Mucosa of rectum (tissue), 2 donors: ENCODE results near the gene WNT5B.

Experiments used
- H3K27ac ChIP-seq, 2 donors: one replicate each; pipeline ENCODE4 v1.7.0; 2013; ENCODE audit warnings: inconsistent platforms in 2 of 2, low read depth in 2 of 2, low read length in 2 of 2
- H3K27me3 ChIP-seq, 2 donors: one replicate each; pipeline ENCODE4 v1.7.0; 2013; ENCODE audit warnings: low read length in 2 of 2; ENCODE audit not compliant: control insufficient read depth in 2 of 2, insufficient read depth in 2 of 2
- H3K36me3 ChIP-seq, 2 donors: one replicate each; pipeline ENCODE4 v1.7.0; 2013; ENCODE audit warnings: low read length in 2 of 2; ENCODE audit not compliant: control insufficient read depth in 2 of 2, insufficient read depth in 2 of 2
- H3K4me1 ChIP-seq, 2 donors: one replicate each; pipeline ENCODE4 v1.7.0; 2013; ENCODE audit warnings: low read length in 2 of 2, mild to moderate bottlenecking in 1 of 2; ENCODE audit not compliant: control insufficient read depth in 2 of 2, insufficient read depth in 2 of 2
- H3K4me3 ChIP-seq, 2 donors: one replicate each; pipeline ENCODE4 v1.7.0; 2013; ENCODE audit warnings: low read length in 2 of 2
- H3K9ac ChIP-seq, 2 donors: one replicate each; pipeline ENCODE4 v1.7.0; 2013; ENCODE audit warnings: low read length in 2 of 2, low read depth in 1 of 2, mild to moderate bottlenecking in 1 of 2
- H3K9me3 ChIP-seq, 2 donors: one replicate each; pipeline ENCODE4 v1.7.0; 2013; ENCODE audit warnings: low read length in 2 of 2; ENCODE audit not compliant: control insufficient read depth in 2 of 2
- donor health status: healthy.
- donor health status: Normal muscosa, but diverticular disease.

WNT5B gene

GRCh38 chr12:1628666-1629337, at the start of gene WNT5B:
TSS of gene WNT5B (plus strand) at chr12:1629231. CDS start at chr12:1631355, 2,124 bp downstream.
- Histone ChIP-seq H3K9me3 (no peaks in the 10 kb centered on the region), H3K27ac (no peak within 1 kb of the TSS), H3K9ac (peak within 1 kb of the TSS in 1 of 2 donors; percentile 47), H3K27me3 (peaks cover 7 to 11% of the 10 kb centered on the region in 2 donors), H3K4me3 (peak within 1 kb of the TSS; percentile 53 to 54), H3K4me1 (peaks cover 18 to 22% of the 10 kb centered on the region in 2 donors), H3K36me3 (no peaks in the 10 kb centered on the region)

- Histone ChIP-seq H3K27me3 (no peaks in the 10 kb centered on the region), H3K9me3 (no peaks in the 10 kb centered on the region), H3K4me1 (peaks cover 18 to 24% of the 10 kb centered on the region in 2 donors), H3K9ac (no peak overlapping the region), H3K27ac (no peak overlapping the region), H3K36me3 (no peaks in the 10 kb centered on the region), H3K4me3 (no peak overlapping the region)
Measured at GRCh38 chr12:1579651-1580435, 49.2 kb upstream of the WNT5B start.

DNA sequence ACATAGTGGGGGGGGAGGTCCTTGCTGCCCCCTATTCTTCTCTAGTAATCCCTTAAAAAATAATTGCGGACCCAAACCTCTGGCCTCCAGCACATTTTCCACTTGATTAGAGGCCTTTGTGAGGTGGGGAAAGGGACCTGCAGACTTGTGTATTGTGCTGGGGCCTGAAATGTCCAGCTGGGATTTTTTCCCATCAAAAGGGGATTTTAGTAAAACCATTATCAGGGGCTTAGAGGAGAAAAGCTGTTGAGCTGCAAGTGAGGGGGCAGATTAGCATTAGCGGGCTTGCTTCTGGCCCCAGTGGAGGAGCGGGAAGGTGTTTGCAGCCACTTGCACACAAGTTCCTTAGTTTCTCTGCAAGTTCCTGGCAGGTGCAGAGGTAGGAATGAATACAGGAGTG, 48.5 kb upstream of the WNT5B start:
- Histone ChIP-seq H3K4me3 (no peak overlapping the region), H3K27ac (no peak overlapping the region), H3K9me3 (no peaks in the 10 kb centered on the region), H3K9ac (no peak overlapping the region), H3K4me1 (peaks cover 16 to 20% of the 10 kb centered on the region in 2 donors), H3K36me3 (no peaks in the 10 kb centered on the region), H3K27me3 (no peaks in the 10 kb centered on the region)

DNA sequence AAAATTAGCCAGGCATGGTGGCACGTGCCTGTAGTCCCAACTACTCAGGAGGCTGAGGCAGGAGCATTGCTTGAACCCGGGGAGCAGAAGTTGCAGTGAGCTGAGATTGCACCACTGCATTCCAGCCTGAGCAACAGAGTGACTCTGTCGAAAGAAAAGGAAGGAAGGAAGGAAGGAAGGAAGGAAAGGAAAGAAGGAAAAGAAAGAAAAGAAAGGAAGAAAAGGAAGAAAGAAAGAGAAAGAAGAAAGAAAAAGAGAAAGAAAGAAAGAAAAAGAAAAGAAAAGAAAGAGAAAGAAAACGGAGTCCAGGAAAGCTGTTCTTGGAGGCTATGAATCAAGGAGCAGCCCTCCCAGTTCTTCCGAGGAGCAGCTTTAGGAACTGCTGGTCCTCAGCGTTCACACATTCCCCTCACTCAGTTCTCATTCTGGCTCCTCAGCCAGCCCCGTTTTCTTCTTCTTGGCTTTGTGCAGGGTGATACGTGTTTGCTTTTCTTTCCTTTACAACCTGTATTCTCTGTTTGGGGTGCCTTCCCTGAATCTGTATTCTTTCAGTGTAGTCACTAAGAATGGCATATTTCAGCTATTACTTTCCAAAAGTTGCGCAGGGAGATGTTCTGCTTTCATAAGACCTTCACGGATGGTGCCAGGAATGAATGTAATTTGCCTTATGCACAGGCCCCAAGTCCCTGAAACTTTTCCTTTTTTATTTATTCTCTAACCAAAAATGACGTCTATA, 46.9 kb upstream of the WNT5B start:
- Histone ChIP-seq H3K4me3 (no peak overlapping the region), H3K4me1 (peaks cover 1 to 8% of the 10 kb centered on the region in 2 donors), H3K27me3 (no peaks in the 10 kb centered on the region), H3K27ac (no peak overlapping the region), H3K36me3 (no peaks in the 10 kb centered on the region), H3K9me3 (no peaks in the 10 kb centered on the region), H3K9ac (no peak overlapping the region)

- Histone ChIP-seq H3K4me1 (peaks cover 5 to 13% of the 10 kb centered on the region in 2 donors), H3K36me3 (no peaks in the 10 kb centered on the region), H3K27me3 (no peaks in the 10 kb centered on the region), H3K9me3 (no peaks in the 10 kb centered on the region), H3K27ac (no peak overlapping the region), H3K4me3 (no peak overlapping the region), H3K9ac (no peak overlapping the region)
Measured at GRCh38 chr12:1582709-1583050, 46.4 kb upstream of the WNT5B start.

DNA sequence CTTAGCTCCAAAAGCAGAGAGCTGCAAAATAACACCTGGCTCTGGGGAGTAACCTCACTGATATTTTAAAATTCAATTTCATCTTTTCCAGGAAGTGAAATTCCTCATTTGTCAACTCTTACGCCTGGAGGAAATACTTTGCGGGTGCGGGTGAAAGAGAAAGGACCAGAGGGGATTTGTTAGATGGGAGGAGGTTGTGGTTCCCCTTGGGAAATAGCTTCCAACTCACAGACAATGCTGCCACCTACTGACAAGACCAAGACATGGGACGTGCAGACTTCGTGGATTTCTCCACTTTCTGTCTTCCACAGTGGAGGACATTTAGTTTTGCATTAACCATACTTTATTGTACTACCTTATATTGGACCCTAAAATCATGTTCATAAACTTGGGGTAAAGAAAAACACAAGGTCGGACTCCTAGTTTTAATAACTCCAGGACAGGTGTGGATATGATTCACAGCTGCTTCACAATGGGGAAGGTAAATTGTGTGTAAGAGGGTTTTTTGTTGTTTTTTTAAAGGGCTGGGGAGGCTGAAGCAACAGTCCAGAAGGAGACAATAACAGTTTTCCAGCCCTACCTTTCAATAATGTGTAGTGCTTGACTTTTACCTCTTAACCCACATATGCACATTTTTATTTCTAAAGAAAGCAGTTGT, 45.5 kb upstream of the WNT5B start:
- Histone ChIP-seq H3K9me3 (no peaks in the 10 kb centered on the region), H3K4me3 (peak overlapping the region; percentile 4 to 46), H3K27me3 (no peaks in the 10 kb centered on the region), H3K36me3 (no peaks in the 10 kb centered on the region), H3K4me1 (peaks cover 14 to 19% of the 10 kb centered on the region in 2 donors), H3K9ac (no peak overlapping the region), H3K27ac (peak overlapping the region in 1 of 2 donors; percentile 10)

- Histone ChIP-seq H3K9ac (no peak overlapping the region), H3K27ac (no peak overlapping the region), H3K9me3 (no peaks in the 10 kb centered on the region), H3K36me3 (no peaks in the 10 kb centered on the region), H3K4me1 (peaks cover 19 to 20% of the 10 kb centered on the region in 2 donors), H3K27me3 (no peaks in the 10 kb centered on the region), H3K4me3 (no peak overlapping the region)
Measured at GRCh38 chr12:1584326-1584725, 44.7 kb upstream of the WNT5B start.

GRCh38 chr12:1587927-1588574, 41.0 kb upstream of the WNT5B start:
- Histone ChIP-seq H3K36me3 (peaks cover 0 to 4% of the 10 kb centered on the region in 2 donors), H3K9me3 (no peaks in the 10 kb centered on the region), H3K9ac (peak overlapping the region in 1 of 2 donors; percentile 10), H3K27ac (peak overlapping the region; percentile 26 to 68), H3K4me1 (peaks cover 41 to 49% of the 10 kb centered on the region in 2 donors), H3K27me3 (no peaks in the 10 kb centered on the region), H3K4me3 (no peak overlapping the region)

DNA sequence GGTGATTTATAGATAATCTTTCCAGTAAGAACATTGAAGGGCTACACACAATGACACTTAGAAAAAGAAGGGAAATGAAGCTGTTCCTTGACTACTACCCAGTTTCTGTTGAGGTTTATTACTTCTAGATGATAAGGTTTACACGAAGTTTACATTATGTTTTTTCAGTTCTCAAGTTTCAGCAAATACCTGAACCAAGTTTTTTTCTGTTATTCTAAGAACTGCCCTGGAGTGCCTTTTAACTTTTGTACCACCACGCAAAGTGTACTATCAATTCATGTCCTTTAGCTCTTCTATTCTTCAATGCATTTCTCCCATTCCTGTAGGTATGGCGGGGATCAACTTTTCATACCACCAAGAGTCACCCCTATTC, 40.5 kb upstream of the WNT5B start:
- Histone ChIP-seq H3K4me3 (no peak overlapping the region), H3K9me3 (no peaks in the 10 kb centered on the region), H3K27ac (peak overlapping the region; percentile 12 to 68), H3K27me3 (no peaks in the 10 kb centered on the region), H3K9ac (peak overlapping the region in 1 of 2 donors; percentile 5), H3K4me1 (peaks cover 46 to 54% of the 10 kb centered on the region in 2 donors), H3K36me3 (peaks cover 0 to 4% of the 10 kb centered on the region in 2 donors)
